H54 (cell line): ENCODE measurements around the gene GRAMD4.

Source experiments
- DNase-seq: peaks from one replicate; pipeline ENCODE4 v3.0.0; 2011; ENCODE audit warnings: low spot score, mixed read lengths; ENCODE audit not compliant: insufficient read length
- FAIRE-seq: peaks from 3 replicates; lab custom pipeline; 2011; peaks lifted over from hg19 to GRCh38; lab: Jason Lieb, UNC
- POLR2A ChIP-seq: IDR thresholded peaks from 2 replicates; pipeline ENCODE4 v1.6.1; 2011; ENCODE audit warnings: low read depth, mild to moderate bottlenecking, low read length

GRAMD4 gene

GRCh38 chr22:46598737-46599424 is 21.3 kb upstream of the GRAMD4 start:
- no peak for TF ChIP-seq POLR2A
- DNase-seq: no peak

GRCh38 chr22:46600273-46600796 is 19.9 kb upstream of the GRAMD4 start:
- DNase-seq (no peak), FAIRE-seq (no peak)
- TF ChIP-seq POLR2A: no peak

More at GRCh38 chr22:46598737-46599424, 21.3 kb upstream of the GRAMD4 start:
- FAIRE-seq: no peak

- DNase-seq (no peak), FAIRE-seq (no peak)
Observed at GRCh38 chr22:46602025-46602424, 18.2 kb upstream of the GRAMD4 start.

GRCh38 chr22:46604306-46604690 is 15.9 kb upstream of the GRAMD4 start:
- no peak for DNase-seq
- FAIRE-seq: no peak

More at GRCh38 chr22:46602025-46602424, 18.2 kb upstream of the GRAMD4 start:
- no peak for TF ChIP-seq POLR2A

GRCh38 chr22:46605117-46605516 is 15.1 kb upstream of the GRAMD4 start:
- no peak for FAIRE-seq
- no peak for TF ChIP-seq POLR2A

More at GRCh38 chr22:46604306-46604690, 15.9 kb upstream of the GRAMD4 start:
- TF ChIP-seq POLR2A: no peak

GRCh38 chr22:46606886-46607285 is 13.3 kb upstream of the GRAMD4 start:
- FAIRE-seq (no peak), DNase-seq (no peak)
- no peak for TF ChIP-seq POLR2A

More at GRCh38 chr22:46605117-46605516, 15.1 kb upstream of the GRAMD4 start:
- no peak for DNase-seq

GRCh38 chr22:46607483-46608114 is 12.6 kb upstream of the GRAMD4 start:
- TF ChIP-seq POLR2A: no peak

GRCh38 chr22:46609175-46609690 is 11.0 kb upstream of the GRAMD4 start:
- DNase-seq (no peak), FAIRE-seq (no peak)
- no peak for TF ChIP-seq POLR2A

More at GRCh38 chr22:46607483-46608114, 12.6 kb upstream of the GRAMD4 start:
- DNase-seq (no peak), FAIRE-seq (no peak)

GRCh38 chr22:46609724-46610201 is 10.4 kb upstream of the GRAMD4 start:
- FAIRE-seq: no peak
- no peak for DNase-seq
- TF ChIP-seq POLR2A: no peak

- DNase-seq (no peak), FAIRE-seq (no peak)
- TF ChIP-seq POLR2A: no peak
Observed at GRCh38 chr22:46610356-46610755, 9.8 kb upstream of the GRAMD4 start.

GRCh38 chr22:46611189-46611588 is 9.0 kb upstream of the GRAMD4 start:
- DNase-seq (no peak), FAIRE-seq (no peak)

GRCh38 chr22:46612341-46612903 is 7.8 kb upstream of the GRAMD4 start:
- no peak for TF ChIP-seq POLR2A
- DNase-seq (no peak), FAIRE-seq (no peak)

More at GRCh38 chr22:46611189-46611588, 9.0 kb upstream of the GRAMD4 start:
- TF ChIP-seq POLR2A: no peak

GRCh38 chr22:46612904-46613605 is 7.1 kb upstream of the GRAMD4 start:
- TF ChIP-seq POLR2A: no peak
- DNase-seq (no peak), FAIRE-seq (no peak)

- no peak for DNase-seq
- no peak for FAIRE-seq
- TF ChIP-seq POLR2A: no peak
Observed at GRCh38 chr22:46613606-46614021, 6.6 kb upstream of the GRAMD4 start.
